ACHN (cell line): ENCODE results near the gene SLC8A3.

Source experiments
- DNase-seq: peaks from one replicate; pipeline ENCODE4 v3.0.0-alpha.2; 2015
- in situ Hi-C: cut with HindIII; loops from 2 replicates; pipeline ENCODE4 v1.10.0; 2017; ENCODE audit warnings: low sequenced_read_pairs, low pct_ligation_motif_present, low pct_unique_long_range_greater_than_20kb

The SLC8A3 gene

DNA sequence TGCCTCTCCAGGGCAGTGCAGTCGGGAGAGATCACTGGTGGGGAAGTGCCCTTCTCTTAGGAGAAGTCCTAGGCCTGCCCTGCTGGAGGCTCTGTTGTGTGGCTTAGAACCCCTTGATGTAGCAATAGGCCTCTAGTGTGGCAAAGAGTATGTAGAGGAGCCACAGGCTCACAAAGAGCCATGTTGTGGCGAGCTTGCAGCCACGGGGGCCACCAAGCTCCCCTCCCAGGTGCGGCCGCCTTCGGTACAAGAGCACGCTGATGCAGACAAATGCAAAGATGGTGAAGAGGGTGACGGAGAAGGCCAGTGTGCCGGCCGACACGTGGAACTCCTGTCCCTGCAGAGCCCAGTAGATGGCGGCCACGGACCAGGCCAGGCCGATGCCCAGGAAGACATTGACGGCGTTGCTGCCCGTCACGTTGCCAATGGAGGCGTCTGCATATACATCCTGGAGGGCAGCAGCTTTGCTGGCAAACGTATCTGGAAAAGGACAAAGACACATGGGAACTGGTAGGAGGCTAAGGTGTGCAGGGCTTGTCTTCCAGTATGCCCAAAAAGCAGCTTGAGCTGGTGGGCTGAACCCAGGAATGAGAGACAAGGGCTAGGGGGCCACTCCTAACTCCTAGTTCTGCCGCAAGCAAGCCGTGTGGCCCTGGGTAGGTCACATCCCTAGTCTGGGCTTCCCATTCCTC lies 142.8 kb downstream of the SLC8A3 start:
- in situ Hi-C loops, result no loop called here
- peak; percentile 63 for DNase-seq

DNA sequence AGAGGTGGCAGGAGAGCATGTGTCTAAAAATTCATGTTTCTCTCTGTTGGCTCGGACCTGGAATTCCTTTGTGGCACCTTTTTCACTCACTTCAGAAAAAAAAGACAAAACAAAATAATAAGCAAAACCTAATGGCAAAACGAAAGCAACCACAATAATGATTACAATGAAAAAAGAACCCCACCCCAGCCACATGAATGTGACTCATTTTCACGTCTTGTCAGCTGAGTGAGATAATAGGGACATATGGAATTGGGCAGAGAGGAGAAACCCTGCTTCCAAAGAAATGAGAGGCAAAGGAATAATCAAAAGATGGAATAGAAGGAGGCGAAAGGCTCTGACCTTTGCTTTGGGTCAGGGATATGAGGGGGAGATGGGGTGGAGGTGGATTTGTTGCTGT lies 143.4 kb downstream of the SLC8A3 start:
- DNase-seq, result no peak
- in situ Hi-C loops, result no loop called here

DNA sequence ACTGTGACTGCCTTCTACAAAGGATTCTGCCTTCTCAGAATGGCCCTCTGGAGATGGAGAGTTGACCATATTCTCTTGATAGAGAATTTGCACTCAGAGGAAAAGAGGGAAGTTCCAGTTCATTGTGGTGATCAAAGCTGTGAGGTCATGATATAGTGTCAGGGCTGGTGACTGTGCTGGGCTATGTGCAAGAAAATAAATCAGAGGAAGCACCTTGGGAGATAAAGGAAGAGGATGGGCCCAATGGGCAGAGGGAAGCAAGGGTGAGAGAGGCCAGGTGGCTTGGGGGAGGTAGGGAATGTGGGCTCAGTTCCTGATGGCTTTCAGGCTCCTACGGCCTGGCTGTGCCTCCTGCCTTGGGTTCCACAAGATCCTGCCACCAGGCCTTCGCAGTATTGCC lies 145.8 kb downstream of the SLC8A3 start:
- in situ Hi-C loops, result no loop called here
- no peak for DNase-seq

DNA sequence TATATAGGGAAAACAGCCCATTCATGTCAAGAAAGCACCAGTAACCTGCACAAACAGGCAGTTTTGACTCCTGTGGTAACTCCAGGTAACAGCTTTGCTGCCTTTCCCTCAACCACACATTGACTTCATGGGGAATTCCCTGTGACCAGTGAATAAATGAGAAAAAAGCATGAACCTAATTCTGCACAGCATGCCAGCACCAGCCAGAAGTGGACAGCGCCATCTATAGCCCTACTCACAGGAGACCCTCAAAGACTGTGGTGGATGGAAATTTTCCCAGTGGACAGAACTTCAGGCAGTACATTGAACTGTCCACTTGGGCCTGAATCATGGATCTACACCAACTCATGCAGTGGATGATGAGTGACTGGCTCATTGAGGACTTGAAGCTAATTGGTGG lies 152.1 kb downstream of the SLC8A3 start:
- peak; percentile 13 for DNase-seq
- in situ Hi-C loops, result no loop called here

DNA sequence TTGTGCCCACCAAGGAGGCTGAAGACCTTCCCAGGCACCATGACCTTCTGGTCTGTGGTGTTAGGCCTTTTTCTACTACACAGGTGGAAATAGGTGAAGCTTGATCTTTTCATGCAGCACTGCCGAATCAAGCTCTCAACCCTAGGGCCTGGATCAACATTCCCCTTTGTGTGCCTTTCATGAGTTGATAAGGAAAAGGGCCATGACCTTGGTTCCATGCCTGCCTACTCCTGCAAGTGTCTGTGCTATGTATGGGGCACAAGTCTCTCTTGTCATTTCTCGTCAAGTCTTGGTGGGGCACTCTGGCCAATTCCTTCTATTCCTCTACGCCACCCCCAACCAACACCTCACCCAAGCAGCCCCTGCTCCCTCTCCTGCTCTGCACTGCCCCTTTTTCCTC lies 154.5 kb downstream of the SLC8A3 start:
- DNase-seq, result no peak
- in situ Hi-C loops, result no loop called here

DNA sequence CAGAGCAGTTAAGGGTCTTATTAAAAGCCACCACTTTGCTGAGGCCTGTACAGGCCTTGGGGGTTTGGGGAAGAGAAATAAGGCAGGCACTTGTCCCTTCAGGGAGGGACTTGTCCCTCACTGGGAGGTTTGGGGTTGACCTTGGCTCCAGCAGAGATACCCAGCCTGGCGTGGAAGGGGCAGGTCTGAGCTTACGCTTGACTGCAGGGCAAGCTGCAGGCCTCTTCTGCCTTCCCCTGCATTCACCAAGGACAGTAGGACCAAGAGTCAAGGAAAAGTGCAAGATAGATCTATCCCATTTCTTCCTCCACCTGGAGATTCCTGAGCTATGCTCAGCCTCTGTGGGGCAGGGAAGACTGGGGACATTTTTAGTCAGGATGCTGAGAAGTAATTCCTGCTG lies 155.2 kb downstream of the SLC8A3 start:
- DNase-seq, result no peak
- in situ Hi-C loops, result no loop called here

DNA sequence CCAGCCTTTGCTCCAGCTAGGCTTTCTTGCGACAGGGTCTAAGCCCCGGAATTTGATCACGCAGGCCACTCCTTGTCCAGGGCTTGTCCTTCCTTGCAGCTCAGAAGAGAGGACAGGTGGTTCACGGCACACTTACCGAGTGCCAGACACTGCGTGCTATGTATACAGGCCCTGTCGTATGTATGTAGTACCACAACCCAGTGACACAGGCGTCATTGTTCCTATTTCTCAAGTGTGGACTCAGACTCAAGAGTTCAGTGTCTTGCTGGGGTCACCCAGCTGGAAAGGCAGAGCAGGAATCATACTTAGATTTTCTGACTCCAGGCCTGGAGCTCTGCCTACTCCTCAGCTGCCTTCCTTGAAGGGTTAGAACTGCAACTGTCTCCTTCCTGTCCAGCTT lies 155.6 kb downstream of the SLC8A3 start:
- in situ Hi-C loops, result no loop called here
- DNase-seq, result no peak

DNA sequence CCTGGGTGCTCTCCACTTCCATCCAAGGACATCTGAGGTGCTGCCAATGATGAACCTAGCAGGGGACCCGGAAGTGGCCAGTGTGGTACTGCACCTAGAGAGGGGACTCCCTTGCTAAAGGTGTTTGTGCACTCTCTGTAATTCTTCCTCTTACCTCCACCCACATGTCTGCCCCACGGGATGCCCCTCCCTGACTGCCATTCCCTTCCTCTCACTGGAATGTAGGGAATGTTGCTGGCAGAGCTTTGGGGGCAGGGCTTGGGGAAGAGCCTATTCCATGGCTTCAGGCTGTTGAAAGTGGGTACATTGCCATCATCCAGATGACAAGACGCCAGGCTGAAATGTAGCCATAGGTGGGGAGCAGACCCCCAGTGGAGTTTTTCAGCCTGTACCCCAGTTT lies 156.3 kb downstream of the SLC8A3 start:
- in situ Hi-C loops, result no loop called here
- DNase-seq, result peak; percentile 35

DNA sequence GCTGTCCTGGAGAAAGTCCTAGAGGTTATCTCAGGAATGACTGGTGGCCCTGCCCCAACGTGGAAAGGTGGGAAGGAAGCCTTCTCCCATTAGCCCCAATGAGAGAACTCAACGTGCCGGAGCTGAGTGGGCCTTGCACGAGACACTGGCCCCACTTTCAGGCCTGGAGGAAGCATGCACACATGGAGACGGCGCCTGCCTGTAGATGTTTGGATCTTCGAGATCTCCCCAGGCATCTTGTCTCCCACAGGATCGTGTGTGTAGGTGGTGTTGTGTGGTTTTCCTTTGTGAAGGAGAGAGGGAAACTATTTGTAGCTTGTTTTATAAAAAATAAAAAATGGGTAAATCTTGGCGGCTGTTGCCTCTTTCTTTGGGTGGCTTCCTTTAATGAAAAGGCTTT lies 156.7 kb downstream of the SLC8A3 start:
- in situ Hi-C loops, result no loop called here

DNA sequence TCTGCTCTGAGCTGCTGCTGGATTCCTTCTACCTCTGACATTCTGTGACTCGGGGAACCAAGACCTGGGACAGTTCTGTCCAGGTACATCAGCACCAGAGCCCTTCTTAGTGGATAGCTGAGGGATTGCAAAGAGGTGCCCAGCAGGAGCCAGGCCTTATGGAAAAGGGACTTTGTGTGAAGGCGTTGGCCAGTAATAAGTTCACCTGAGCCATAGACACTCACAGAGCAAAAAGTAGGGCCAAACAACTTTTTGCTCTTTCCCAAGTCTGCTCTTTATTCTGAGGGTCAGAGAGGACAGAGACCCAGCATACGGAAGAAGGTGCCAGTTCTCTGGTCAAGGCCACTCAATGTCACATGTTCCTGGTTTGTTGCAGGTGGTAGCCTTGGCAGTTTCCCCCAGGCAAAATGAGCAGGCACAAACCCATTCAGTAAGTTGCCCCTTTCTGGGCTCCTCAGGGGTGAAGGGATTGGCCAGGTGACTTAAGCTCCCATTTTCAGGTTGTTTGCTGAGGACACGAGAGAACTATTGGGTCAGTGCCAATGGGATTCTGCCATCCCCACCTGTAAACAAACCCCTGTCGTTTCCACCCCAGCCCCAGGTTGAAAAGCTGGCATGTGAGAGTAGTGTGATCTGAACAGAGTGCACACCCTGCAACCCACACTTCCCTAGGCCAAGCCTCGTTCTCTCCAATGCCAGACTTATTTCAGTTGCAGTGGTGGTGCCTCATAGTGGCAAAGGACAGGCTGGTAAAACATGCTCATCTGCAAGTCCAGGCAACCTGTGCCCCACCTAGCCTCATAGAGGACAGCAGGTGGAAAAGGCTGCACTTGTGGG lies 159.2 kb downstream of the SLC8A3 start:
- DNase-seq, result no peak
- in situ Hi-C loops, result no loop called here

More for the DNA sequence above, 156.7 kb downstream of the SLC8A3 start:
- no peak for DNase-seq

DNA sequence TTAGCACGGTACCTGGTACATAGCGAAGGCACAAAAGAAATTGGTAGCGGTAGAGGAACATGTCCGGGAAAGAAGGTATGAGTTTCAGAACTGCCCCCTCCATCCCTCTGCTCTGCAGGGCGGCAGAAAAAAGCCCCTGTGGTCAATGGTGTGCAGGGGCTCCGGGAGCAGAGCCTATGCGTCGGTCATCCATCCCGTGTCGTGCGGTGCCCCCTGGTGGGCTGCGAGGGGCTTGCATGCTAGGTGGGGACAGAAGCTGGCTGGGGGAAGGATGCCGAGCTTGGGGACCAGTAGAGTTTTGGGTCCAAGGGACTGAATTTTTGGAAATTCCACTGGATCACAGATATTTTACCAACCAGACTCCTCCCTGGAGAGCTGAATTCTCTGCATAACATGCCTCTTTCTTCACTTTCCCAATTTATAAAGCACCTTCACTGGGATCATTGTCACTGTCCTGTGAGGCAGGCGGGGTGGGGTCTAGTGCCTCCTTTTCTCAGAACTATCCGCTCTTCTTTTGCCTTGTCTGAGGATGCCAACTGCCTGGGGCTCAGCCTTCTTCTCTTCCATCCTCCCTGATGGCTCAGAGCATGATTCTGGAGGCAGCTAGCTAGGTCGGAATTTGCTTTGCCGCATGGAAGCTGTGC lies 160.8 kb downstream of the SLC8A3 start:
- peak; percentile 45 for DNase-seq
- in situ Hi-C loops, result no loop called here

DNA sequence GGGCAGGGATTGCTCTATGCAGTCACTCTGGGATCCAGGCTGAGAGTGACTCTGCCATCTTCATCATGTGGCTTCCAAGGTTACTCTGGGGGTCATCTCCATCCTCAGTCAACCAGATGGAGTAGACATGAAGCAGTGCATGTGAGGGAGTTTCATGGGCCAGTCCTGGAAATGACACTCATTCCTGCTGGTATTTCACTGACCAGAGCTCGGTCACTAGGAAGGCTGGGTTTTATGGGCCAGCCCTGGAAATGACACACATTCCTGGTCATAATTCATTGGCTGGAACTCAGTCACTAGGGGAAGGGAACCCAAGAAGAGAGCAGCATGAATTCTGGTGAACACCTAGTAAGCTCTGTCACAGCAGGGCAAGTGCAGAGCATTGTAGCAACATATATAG lies 164.9 kb downstream of the SLC8A3 start:
- DNase-seq, result no peak
- in situ Hi-C loops, result no loop called here

DNA sequence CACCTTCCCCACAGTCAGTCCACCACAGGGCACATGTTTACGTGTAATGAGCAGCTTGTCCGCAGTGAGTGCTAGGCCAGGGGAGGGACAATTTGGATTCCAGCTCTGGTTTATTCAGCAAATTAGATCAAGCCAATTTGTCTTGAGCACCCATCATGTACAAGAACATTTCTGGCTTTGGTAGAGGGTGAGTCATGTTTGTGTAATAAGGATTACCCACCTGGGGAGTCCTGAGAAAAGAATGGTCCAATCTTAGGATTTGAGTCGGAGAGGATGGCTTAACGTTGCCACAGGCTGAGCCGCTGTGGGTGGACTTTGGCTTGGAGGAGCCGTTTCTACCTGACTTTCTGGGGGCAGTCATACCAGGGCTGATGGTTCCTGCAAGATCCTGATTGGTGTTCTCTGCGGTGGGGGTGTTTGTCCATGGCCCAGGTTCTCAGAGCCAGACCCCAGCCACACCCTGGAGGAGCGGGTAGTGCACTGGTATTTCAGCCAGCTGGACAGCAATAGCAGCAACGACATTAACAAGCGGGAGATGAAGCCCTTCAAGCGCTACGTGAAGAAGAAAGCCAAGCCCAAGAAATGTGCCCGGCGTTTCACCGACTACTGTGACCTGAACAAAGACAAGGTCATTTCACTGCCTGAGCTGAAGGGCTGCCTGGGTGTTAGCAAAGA lies 165.8 kb downstream of the SLC8A3 start:
- no peak for DNase-seq
- in situ Hi-C loops, result no loop called here

DNA sequence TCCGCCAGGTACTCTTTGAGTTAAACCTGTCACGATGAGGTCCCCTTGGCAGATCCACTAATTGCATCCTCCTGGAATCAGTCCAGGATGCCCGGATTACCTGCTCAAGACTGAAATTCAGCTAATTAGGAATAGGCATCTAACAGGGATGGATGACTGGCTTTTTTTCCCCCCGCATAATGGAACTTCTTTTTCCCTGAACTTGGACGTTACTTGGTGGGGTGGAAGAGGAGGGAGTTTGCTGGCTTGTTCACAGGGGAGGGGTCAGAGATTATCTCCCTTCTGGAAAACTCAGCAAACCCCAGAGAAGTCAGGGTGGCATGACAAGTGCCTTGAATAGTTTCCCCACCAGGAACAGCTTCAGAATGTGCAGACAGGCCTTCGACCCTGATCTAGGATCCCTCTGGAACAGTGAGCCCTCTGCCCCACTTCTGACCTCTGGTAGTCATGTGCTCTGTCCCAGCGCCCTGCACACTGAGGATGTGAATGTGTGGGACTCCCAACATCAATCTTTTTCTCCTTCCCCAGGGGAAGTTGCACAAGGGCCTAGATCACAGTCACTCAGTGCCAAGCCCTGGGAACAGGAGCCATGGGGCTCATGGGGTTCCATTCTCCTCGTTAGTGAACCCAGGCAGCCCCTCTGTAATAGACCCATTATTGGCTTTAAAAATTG lies 167.1 kb downstream of the SLC8A3 start:
- in situ Hi-C loops, result no loop called here
- no peak for DNase-seq

DNA sequence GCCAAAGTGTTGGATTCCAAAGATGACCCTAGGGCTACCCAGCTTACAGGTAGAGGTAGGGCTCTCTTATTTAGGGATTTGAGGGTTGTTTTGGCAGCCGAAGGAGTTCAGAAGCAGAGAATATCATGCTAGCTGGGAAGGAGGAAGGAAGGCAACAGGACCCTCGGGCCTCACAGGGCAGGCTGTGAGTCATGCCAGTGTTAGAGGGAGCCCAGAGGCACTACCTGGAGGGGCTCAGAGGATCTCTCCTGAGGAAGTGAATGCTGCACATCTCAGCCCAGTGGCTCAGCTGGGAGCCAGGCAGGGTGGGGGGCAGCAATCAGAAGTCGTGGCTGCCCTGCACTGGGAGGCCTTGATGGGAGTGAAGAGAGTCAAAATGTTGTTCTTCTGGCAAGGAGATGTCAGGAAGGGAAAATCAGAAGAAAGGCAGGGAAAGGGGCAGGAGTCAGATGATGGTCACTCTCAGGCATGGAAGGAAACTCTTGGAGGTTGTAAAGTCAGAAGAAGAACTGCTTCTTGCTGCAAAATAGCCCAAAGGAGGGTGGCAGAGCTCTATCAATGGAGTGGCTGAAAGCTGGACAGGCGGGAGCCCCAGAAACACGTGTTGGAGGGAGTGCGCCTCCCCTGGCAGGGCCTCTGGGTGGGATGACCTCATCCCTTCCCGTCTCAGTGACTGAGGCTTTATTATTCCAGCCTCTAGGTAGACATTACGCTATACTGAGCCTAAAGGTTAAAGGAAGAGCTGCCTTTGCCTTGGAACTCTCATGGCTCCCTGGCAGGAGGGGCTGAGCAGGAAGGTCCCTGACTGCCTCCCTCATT lies 168.2 kb downstream of the SLC8A3 start:
- DNase-seq, result no peak
- in situ Hi-C loops, result no loop called here

DNA sequence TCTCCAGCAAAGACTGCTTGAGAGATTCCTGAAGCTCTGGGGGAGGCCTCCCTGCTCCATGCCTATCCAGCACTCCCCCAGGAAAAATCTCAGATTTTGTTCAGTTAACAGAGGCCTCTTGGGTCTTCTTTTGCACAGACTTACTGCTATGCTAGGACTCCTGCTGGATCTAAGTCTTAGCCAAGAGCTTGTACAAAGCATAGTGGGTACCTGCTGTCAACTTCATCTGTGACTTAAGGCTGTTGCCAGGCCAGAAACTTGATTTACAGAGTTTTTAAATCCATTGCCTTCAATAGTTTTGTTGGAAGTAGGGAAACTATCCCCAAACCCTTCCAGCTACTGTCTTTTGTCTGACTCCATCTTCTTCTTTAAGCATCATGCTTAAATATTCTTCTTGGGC lies 169.1 kb downstream of the SLC8A3 start:
- no peak for DNase-seq
- in situ Hi-C loops, result no loop called here

DNA sequence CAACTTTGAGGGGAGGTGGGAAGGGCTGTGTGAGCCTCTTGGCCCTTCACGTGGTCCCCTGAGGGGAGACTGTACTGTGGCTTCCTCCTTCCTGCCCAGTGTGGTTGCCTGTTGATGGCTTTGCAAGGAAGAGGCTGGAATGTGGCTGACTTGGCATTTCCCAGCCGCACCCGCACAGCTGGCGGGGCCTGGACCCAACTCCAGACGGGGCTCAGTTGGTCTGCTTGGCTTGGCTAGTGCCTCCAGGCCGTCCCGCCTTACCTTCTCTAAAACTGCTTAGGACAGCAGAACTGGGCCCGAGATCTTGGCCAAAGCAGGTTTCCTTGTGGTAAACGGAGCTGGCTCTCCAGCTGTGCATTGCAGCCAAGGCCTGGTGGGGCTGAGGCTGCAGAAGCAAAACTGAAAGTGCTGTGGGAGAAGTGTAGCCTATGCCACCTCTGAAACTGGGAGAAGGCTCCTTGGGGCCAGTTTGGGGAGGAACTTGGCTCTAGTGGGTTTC lies 170.0 kb downstream of the SLC8A3 start:
- in situ Hi-C loops, result no loop called here
- no peak for DNase-seq

DNA sequence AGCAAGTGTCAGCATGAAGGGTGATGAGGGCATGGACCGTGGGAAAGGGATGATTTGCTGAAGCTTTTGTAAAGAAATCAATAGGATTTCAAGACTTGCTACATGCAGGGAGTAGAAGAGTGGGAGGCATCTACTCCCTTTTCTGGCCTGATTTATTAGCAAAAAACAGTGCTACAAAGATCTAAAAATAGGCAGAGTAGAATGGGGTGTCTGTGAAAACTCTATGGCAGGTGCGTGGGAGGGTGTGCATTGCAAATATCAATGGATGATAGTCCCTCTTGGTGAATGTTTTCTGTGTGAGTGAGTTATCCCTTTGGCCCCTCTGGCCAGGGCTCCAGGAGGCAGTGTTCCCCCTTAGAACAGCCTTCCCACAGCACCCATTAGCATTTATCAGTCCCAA lies 170.5 kb downstream of the SLC8A3 start:
- DNase-seq, result no peak
- in situ Hi-C loops, result no loop called here
